GM19438 (cell line): ENCODE results near the gene CCL8.
"Not testable (repeated sequence)": the region's sequence is repeated elsewhere in the genome, so short reads cannot be mapped to it uniquely, and the experiment has no call there.

Source experiments
- ATAC-seq: cut with Tn5 transposase; IDR thresholded peaks from one replicate; pipeline ENCODE4 v1.9.1; 2021; ENCODE audit warnings: low read depth; ENCODE audit not compliant: unreplicated experiment

The CCL8 gene

DNA sequence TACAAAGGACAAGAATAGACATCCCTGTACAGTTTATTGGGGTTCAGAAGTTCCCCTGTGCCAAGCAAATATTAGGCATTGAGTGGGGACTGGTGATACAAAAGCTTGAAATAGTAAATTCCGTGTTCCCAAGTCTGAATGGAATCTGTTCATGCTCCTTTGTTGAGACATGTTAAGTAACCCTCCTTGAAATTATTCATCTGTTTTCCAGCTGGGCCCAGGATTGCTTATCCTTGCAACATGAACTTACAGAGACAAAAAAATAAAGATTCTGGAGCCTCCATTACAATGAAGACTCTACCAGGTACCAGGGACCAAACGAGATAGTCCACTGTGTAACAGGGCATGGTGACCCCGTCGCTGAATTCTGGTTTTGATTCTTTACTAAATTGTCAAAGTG lies 6.1 kb upstream of the CCL8 start:
- no peak for ATAC-seq

GRCh38 chr17:34314279-34314678 lies 5.0 kb upstream of the CCL8 start:
- ATAC-seq: no peak

DNA sequence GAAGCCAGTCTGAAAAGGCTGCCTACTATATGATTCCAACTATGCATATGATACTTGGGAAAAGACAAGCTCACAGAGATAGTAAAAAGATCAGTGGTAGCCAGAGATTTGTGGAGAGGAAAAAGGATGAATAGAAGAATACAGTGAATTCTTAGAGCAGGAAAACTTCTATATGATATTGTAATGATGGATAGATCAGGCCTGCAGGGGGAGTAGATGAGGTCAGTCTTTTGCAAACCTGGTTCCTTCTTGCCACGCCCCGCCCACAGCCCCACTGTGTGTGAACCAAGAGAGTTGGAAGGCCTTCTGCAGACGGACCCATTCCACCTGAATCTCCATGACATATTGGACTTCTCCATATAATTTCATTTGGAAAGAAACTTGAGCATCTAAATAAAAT lies 761 bp upstream of the CCL8 start:
- ATAC-seq: no peak

- no peak for ATAC-seq
Observed at GRCh38 chr17:34321964-34322363, 2.7 kb downstream of the CCL8 start.

DNA sequence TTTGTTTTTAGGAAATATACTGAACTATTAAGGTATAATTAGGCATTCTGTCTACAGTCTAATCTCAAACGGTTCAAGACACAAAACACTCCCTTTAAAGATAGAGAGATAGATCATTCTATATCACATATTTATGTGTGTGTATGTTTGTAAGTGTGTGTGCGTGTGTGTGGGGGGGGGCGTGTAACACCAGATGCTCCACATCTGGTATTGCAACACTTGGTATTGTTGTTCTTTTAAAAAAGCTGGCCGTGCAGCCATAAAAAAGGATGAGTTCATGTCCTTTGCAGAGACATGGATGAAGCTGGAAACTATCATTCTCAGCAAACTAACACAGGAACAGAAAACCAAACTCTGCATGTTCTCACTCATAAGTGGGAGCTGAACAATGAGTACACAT lies 8.3 kb downstream of the CCL8 start:
- not testable (repeated sequence) for ATAC-seq

DNA sequence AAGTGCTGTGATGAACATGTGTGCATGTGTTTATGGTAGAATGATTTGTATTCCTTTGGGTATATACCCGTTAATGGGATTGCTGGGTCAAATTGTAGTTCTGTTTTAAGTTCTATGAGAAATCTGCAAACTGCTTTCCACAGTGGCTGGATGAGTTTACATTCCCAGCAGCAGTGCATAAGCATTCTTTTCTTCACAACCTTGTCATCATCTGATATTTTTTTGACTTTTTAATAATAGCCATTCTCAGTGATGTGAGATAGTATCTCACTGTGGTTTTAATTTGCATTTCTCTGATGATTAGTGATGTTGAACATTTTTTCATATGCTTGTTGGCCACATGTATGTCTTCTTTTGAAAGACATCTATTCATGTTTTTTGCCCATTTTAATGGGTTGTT lies 18.5 kb downstream of the CCL8 start:
- ATAC-seq: no peak

DNA sequence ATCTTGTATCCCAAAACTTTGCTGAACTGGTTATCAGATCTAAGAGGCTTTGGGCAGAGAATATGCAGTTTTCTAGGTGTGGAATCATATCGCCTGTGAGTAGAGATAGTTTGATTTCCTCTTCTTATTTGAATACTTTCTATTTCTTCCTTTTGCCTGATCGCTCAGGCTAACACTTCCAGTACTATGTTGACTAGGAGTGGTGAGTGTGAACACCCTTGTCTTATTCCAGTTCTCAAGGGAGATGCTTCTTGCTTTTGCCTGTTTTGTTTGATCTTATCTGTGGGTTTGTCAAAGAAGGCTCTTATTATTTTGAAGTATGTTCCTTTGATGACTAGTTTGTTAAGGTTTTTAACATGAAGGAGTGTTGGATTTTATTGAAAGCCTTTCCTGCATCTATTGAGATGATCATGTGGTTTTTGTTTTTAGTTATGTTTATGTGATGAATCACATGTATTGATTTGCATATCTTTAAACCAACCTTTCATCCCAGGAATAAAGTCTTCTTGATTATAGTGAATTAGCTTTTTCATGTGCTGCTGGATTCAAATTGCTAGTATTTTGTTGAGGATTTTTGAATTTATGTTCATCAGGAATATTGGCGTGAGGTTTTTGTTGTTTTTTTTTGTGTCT lies 20.0 kb downstream of the CCL8 start:
- no peak for ATAC-seq

DNA sequence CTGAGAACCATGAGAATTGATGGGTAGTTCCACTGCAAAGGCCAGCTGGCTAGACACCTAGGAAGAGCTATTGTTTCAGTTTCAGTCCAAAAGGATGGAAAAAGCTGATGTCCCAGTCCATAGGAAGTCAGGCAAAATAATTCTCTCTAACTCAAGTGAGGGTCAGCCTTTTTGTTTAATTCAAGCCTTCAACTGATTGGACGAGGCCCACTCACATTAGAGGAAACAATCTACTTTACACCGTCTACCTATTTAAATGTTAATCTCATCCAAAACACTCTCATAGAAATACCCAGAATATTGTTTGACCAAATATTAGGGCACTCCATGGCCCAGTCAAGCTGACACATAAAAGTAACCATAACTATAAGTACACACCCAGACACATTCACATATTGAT lies 22.7 kb downstream of the CCL8 start:
- no peak for ATAC-seq

DNA sequence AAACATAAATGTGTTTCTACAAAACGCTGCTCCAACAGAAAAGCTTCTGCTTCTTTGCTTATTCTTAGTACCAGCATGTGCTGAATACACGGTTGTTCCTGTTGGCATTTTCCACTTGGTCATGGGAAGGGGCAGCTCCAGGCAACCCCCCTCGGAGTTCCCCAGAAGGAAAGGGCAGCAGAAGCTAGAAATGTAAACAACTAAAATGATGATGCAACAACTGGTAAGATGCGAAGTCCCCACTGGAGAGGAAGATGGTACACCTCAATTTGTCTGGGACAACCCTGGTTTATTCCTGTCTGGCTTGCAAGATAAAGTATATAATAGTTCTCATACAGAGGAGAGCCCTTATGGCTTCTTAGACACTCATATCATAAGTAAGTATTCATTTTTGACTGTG lies 27.8 kb downstream of the CCL8 start:
- ATAC-seq: no peak

DNA sequence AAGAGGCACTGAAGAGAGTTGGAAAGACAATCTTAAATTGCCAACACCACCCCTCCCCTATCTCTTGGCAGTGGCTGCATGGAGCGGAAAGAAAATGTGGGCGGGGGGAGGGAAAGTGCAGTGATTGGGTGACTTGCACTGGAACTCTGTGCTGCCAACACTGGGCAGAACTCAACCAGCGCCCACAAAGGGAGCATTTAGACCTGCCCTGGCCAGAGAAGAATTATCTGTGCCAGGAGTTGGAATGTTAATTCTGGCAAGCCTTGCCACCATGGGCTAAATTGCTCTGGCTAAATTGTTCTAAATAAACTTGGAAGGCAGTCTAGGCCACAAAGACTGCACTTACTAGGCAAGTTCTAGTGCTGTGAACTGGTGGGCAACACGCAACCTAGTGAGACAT lies 30.5 kb downstream of the CCL8 start:
- ATAC-seq: no peak

GRCh38 chr17:34351096-34351495 lies 31.9 kb downstream of the CCL8 start:
- ATAC-seq: no peak

GRCh38 chr17:34352191-34352590 lies 33.0 kb downstream of the CCL8 start:
- ATAC-seq: no peak

- ATAC-seq: no peak
Observed at GRCh38 chr17:34354637-34355036, 35.4 kb downstream of the CCL8 start.

- ATAC-seq: no peak
Observed at GRCh38 chr17:34356194-34356593, 37.0 kb downstream of the CCL8 start, which contains the start of gene CCL13. CCL13 (plus strand) TSS chr17:34356480; CDS start chr17:34356527, 47 bp downstream.

DNA sequence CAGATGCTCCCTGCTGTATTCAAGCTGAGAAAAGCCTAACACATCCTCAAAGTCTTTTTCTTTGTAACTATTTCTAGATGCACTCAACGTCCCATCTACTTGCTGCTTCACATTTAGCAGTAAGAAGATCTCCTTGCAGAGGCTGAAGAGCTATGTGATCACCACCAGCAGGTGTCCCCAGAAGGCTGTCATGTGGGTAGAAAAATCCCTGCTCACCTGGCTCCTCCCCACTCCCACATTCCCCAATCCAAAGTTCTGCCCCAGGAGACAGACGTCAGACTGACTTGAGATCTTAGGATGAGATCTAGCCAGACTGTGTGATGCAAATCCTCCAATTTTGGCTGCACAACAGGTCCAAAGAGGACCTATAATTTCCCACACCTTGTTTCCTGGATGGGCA lies 38.2 kb downstream of the CCL8 start:
- ATAC-seq: no peak

DNA sequence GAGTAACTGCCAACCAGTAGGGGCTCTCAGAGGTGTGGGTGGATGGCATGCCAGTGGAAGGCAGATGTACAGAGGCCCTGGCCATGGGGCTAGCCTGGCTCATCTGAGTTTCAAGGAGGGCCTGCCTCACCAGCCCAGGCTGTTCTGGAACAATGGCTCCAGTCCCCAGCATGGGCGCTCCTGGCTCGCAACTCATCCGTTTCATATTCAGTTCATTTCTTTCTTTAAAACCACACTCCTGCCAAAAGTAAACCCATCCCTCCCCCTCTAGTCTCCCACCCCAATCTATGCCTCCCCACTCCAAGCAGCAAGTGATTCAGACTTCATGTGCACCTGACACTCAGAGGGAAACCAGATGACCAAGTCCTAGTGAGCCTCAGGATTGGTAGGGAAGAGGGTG lies 39.4 kb downstream of the CCL8 start:
- no peak for ATAC-seq

GRCh38 chr17:34360601-34361270 lies 41.5 kb downstream of the CCL8 start:
- ATAC-seq: no peak

DNA sequence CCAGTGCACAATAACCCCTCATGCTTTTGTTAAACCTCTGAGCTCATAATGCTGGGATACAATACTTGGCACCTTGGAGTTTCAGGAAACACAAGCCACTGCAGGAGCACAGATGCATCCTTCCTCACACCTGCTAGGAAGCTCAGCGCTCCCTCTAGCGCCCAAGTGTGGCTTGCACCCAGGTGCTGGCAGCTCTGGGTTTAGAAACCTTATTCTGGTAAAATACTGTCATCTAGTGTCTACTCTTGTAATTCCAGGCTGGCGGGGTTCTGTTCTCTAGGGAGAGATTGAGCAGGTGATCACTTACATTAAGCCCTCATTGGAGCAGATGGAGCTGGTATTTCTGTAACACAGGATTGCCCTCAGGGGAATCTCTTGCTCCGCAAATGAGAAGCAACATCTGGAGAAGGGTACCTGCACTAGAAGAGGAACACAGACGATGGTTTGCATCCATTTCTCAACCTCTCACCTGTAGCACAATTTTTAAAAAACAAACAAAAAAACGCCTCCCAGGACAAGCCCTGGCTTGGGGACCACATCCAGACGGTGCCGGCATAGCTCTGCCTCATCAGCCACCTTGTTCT lies 42.3 kb downstream of the CCL8 start:
- ATAC-seq: no peak

DNA sequence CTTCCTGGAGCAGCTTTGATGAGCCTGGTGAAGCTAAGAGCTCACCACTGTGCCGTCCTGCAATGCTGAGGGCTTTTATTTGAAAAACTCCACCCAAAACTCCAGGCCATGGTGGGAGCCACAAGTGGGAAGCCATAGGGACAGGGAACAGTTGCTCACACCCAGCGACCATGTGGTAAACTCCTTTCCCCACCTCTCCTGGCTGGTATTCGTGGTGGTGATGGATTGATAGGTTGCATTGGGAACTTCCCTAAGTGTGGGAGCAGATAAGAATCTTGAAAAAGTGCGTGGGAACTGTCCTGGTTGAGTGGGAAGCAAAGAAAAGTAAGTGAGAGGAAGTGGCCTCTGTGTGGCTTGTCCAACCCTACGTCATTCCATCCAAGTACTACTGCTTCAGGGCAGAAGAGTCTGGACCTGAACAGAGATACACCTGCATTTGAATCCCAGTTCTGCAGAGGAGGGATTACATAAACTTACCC lies 44.0 kb downstream of the CCL8 start, which contains the start of gene CCL1:
CCL1 (minus strand) TSS at position 51 of the 479 bp plus-strand sequence. CDS start 72 bp downstream, outside the sequence.
- ATAC-seq: no peak

DNA sequence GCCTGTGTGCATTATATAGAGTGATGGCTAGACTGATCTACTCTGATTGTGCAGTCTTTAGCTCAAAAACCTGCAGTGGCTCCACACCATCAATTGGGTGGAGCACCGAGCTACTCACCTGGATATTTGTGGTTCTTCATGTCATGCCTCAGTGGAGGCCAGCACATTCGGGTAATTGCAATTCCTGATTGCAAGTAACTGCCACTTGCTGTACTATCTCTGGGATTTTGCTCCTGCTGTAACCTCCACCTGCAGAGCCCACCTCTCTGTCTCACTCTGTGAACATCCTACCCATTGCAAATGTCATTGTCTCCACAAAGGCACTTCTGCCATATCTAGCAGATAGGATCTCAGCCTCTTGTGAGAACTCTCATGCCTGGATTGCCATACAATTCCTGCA lies 45.5 kb downstream of the CCL8 start:
- no peak for ATAC-seq

DNA sequence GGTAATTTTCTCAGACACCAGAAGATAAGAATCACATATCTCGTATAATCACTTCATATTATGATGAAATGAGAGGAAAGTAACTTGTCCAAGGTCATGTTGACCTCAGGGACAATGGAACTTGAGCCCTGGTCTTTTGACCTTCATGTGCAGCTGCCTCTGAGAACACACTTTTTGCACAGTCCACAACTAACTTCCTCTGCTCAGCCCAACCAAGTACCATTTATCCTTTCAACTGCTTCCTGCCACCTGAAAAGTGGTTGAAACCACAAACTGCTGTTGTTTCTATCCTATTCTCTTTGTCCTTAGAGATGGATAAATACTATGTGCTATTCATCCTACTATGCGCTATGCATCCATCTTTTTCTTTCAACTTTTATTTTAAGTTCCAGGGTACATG lies 46.1 kb downstream of the CCL8 start:
- no peak for ATAC-seq

GRCh38 chr17:34366010-34366409 lies 46.8 kb downstream of the CCL8 start:
- ATAC-seq: no peak
